HG02642 (cell line): ENCODE data around the gene MZT1.
"Not testable (repeated sequence)": the region's sequence is repeated elsewhere in the genome, so short reads cannot be mapped to it uniquely, and the experiment has no call there.

Experiments
- ATAC-seq: cut with Tn5 transposase; IDR thresholded peaks from one replicate; pipeline ENCODE4 v1.9.1; 2021; ENCODE audit warnings: mild to moderate bottlenecking; ENCODE audit not compliant: unreplicated experiment, poor library complexity

The MZT1 gene

DNA sequence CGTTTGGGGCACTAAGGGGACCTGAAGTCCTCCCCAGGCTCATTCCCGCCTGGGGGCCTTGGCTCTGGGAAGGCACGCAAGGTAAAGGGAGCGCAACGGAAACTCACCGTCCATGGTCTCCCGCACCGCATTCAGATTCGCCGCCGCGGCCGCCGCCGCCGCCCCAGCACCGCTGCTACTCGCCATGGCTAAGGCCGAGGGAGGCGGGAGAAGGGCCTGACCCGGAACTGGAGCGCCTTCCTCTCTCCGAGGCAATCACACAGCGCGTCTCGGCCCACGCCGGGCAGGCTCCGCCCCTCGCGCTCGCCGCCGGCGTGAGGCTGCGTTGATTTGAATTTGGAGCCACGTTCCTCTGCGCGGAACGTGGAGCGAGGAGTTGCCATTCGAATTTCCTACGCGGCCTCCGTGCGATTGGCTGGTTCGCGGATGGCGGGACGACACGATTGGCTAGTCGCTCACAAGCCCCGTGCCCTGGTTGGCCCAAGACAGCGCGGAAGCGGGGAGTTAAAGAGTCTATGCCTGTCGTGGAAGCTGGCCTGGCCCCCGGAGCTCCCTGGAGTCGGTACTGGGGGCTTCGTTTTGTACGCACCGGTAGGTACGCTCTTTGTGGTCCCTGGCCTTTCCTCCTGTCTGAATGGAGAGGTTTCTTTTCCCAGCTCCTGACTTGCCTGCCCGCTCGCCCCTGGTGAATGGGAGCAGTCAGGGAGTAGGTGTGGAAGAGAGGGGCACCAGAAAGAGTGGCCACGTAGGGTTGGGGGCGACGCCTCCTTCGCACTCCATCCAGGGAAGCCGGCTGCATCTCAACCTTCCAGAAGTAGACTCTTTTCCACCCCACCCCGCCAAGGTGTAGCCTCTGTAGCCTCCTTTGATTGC is at the start of gene MZT1, which contains the start of gene BORA:
Gene MZT1, minus strand, starts transcription at position 213 of the 873 bp plus-strand sequence. Its CDS starts 27 bp downstream, at position 186.
Gene BORA, plus strand, starts transcription at position 507 of the 873 bp plus-strand sequence. CDS start 1,018 bp downstream, outside the sequence.
- ATAC-seq = peak; percentile 96

DNA sequence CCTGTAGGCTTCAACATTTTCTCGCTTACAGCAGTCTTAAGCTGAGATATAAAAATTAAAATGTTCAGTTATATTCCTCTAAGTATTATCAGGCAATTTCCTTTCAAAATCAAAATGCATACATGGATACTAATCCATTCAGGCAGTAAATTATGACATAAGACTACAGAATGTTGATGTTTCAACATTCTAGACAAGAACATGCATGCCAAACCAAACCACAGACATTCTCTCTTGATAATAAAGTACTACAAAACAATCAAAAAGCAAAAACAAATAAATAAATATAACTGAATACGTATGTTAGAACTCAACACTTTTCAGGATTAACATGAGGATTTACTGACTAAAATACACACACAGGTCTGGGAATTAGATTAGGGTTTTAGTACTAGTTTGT is 46.6 kb upstream of the MZT1 start:
- no peak for ATAC-seq

DNA sequence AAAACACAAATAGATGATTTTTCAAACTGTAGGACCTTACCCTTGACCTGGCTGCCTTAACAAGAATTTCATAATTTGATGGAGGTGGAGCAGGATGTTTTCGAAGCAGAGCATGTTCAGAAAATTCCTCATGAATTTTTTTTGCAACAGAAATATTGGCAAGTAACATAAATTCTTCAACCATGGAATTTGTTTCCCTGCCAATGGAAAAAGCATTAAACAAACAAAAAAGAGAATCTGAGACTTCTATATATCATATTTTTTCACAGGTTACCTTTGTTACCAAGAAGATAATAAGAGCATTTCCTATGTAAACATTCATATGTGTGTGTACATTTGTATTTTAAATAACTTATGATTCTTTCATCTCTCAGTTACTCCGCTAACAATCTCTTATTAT is 36.0 kb upstream of the MZT1 start:
- ATAC-seq = no peak

GRCh38 chr13:72760189-72760588 is 32.8 kb upstream of the MZT1 start:
- no peak for ATAC-seq

DNA sequence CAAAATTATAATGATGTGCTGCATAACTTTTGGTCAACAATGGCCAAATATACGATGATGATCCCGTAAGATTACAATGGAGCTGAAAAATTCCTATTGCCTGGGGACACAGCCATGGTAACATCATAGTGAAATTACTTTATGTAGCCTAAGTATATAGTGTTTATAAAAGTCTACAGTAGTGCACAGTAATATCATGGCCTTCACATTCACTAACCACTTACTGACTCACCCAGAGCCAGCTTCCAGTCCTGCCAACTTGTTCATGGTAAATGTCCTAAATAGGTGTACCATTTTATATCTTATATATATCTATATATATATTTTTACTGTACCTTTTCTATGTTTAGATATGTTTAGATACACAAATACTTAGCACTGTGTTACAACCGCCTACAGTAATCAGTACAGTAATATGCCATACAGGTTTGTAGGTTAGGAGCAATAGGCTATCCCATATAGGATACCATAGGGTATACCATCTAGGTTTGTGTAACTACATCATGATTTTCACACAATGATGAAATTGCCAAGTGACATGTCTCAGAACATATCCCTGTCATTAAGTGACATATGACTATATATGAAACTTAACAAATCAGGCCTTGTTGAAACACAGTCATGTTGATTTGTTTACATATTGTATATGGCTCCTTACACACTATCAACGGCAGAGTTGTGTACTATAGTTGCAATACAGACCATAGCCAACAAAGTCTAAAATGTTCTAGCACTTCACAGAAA is 30.5 kb upstream of the MZT1 start:
- no peak for ATAC-seq

GRCh38 chr13:72754111-72754510 is 26.7 kb upstream of the MZT1 start:
- ATAC-seq = no peak

GRCh38 chr13:72751220-72751619 is 23.8 kb upstream of the MZT1 start:
- ATAC-seq = no peak

DNA sequence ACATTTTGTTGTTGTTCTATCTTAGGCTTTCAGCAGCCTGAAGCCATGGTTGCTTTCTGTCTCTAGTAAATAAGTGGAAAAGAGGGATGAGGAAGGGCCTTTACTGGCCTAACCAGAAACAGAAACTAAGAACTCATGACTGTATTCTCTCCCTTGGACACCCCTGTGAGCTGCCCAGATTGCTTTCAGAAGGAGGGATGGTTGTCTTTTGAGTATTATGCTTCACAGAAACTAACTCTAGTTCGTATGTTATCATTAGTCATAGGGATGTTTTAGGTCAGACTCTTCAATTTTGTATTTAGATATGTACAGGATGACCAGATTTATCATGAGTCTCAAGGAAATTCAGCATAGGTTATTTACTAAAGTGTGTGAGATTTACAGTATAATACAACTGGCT is 17.8 kb upstream of the MZT1 start:
- ATAC-seq = no peak

GRCh38 chr13:72740015-72740414 is 12.6 kb upstream of the MZT1 start:
- no peak for ATAC-seq

DNA sequence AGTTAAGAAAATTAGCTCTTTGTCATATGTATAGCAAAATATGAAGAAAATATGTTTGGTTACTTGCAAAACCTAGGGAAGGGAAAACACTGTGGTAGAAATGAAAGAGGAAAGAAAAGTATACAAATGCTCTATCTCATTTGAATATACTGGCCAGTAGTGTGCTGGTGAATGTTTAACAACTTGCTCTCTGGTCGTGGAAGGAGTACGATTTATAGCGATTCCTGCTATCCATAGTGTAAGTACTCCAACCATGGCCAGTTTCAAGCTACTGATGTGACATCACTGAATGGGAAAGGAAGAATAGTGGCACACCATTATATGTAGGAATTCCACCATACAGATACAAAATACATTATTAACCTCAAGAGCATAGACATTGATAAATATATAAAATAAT is 9.6 kb upstream of the MZT1 start:
- no peak for ATAC-seq

GRCh38 chr13:72728290-72728605 is 819 bp upstream of the MZT1 start:
- ATAC-seq = no peak

DNA sequence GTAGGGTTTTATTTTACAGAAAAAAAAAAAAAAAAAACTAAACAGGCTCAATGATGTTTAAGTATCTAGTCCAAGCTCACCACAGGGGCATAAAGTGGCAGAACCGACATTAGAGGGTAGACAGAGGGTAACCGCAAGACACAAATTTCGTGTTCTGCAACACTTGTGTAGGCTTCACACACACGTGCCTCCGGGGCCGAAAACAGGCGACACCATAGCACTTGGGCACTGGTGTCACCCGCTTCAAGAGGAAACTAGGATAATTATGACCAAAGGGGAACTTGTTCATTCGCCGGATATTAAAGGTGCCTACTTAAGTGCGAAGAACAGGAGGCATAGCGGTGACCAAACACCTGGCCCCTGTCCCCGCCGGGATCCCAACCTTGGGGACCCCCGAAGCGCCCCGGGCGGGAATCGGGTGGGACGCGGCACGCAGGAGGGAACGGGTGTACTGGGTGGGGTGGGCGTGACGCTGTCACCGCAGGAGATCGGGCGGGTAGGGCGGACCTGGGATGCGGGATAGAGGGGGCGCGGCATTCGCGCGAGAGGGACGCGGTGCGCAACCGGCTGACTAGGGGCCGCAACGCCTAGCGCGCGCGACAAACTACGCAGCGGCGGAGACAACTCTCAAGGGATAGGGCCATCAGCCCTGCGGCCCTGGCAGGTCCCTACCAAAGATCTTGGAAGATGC is 558 bp downstream of the MZT1 start:
- ATAC-seq = peak; percentile 28

- not testable (repeated sequence) for ATAC-seq
Observed at GRCh38 chr13:72726185-72726584, 1.2 kb downstream of the MZT1 start.

DNA sequence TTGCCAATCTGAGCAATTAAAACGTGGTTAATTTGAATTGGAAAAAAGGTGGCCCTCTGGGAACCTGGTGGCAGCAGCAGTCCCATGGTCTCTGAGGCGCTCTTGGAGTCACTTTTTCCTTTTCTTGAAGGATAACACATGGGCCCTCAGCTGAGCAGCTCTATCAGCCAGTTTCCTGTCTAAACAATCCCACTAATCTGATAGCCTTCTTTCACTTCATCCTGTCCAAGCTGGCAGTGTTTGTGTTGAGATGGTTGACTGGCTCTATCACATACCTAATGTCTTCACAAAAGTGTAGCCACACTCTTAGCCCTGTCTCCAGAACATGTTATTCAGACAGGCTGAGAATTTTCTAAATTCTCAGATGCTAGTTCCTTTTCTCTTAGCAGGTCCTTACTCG is 10.7 kb downstream of the MZT1 start:
- ATAC-seq = no peak

- ATAC-seq = no peak
Observed at GRCh38 chr13:72700509-72700908, 26.9 kb downstream of the MZT1 start.

DNA sequence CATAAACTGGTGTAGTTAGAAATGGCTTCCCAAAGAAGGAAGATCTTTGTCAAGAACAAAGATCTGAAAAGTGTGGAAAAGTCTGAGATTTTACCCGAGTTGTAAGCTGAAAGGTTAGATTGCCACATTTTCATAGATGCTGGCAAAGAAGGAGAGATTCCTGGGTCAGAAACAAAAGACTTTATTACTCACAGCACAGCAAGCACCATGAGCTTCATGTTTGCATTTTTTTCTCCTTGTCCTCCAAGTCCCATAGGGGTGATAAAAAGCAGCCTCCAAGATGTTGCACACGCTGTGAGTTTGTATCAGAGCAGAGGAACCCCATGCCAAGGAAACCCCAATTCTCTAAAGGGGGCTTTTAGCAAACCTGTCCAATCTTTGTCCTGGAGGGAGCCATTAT is 29.3 kb downstream of the MZT1 start:
- no peak for ATAC-seq

GRCh38 chr13:72696579-72696978 is 30.9 kb downstream of the MZT1 start:
- ATAC-seq = no peak

- no peak for ATAC-seq
Observed at GRCh38 chr13:72694314-72694713, 33.1 kb downstream of the MZT1 start.

DNA sequence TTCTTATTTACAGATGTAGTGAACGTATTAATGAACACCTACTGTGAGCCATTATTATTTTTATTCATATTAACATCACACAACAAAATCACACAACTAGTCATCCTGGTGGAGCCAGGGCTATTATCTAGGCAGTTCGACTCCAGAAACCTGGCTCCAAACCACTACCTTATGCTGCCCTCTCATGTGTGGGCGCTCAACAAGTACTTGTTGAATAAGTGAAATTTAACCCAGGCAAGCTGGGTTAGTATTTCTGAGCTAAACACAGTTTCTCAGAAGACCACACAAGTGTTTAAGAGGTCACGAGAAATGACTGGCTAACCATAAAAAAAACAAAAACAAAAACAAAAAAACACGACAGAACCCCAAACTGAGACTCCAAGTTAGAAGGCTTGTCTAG is 33.6 kb downstream of the MZT1 start:
- ATAC-seq = no peak

- ATAC-seq = no peak
Observed at GRCh38 chr13:72692884-72693514, 34.4 kb downstream of the MZT1 start.
